ENCODE data around the gene PTPRR.

GRCh38 chr12:70739756-70740155 is 180.8 kb downstream of the PTPRR start:
- TF ChIP-seq, protein P1, sequence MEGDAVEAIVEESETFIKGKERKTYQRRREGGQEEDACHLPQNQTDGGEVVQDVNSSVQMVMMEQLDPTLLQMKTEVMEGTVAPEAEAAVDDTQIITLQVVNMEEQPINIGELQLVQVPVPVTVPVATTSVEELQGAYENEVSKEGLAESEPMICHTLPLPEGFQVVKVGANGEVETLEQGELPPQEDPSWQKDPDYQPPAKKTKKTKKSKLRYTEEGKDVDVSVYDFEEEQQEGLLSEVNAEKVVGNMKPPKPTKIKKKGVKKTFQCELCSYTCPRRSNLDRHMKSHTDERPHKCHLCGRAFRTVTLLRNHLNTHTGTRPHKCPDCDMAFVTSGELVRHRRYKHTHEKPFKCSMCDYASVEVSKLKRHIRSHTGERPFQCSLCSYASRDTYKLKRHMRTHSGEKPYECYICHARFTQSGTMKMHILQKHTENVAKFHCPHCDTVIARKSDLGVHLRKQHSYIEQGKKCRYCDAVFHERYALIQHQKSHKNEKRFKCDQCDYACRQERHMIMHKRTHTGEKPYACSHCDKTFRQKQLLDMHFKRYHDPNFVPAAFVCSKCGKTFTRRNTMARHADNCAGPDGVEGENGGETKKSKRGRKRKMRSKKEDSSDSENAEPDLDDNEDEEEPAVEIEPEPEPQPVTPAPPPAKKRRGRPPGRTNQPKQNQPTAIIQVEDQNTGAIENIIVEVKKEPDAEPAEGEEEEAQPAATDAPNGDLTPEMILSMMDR (IDR thresholded peaks at IDR 0.05): no peak
- TF ChIP-seq POLR2A (IDR thresholded peaks at IDR 0.05): no peak
- TF ChIP-seq POLR2AphosphoS5 (IDR thresholded peaks at IDR 0.05): no peak

Data from prostate gland (tissue), 2 donors.